ENCODE measurements around the gene PACC1.

DNA sequence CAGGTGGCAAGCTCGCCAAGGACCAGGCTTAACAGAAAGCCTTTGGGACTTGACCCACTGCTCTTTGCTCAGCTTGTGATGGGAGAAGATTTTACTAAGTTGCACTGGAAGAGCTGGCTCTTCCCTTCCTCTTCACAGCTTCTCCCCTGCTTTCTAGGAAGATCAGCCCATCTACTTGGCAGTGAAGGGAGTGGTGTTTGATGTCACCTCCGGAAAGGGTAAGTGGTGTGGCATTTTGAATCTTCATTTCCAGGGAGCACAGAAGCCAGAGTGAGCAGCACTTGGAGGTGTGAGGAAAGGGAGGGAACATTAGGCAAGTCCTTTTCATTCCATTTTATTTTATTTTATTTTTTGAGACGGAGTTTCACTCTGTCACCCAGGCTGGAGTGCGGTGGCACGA lies 27.7 kb upstream of the PACC1 start:
- TF ChIP-seq, protein P1, sequence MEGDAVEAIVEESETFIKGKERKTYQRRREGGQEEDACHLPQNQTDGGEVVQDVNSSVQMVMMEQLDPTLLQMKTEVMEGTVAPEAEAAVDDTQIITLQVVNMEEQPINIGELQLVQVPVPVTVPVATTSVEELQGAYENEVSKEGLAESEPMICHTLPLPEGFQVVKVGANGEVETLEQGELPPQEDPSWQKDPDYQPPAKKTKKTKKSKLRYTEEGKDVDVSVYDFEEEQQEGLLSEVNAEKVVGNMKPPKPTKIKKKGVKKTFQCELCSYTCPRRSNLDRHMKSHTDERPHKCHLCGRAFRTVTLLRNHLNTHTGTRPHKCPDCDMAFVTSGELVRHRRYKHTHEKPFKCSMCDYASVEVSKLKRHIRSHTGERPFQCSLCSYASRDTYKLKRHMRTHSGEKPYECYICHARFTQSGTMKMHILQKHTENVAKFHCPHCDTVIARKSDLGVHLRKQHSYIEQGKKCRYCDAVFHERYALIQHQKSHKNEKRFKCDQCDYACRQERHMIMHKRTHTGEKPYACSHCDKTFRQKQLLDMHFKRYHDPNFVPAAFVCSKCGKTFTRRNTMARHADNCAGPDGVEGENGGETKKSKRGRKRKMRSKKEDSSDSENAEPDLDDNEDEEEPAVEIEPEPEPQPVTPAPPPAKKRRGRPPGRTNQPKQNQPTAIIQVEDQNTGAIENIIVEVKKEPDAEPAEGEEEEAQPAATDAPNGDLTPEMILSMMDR (IDR thresholded peaks at IDR 0.05): no peak
- TF ChIP-seq POLR2A (IDR thresholded peaks at IDR 0.05): no peak

All from body of pancreas (tissue), 4 donors.